NCI-H345 treated with DMSO at 0.1 percent for 48 hours (cell line): Measurements from ENCODE around the gene HEPACAM.

Source experiments
- DNase-seq: peaks from one replicate; lab custom pipeline; 2025; ENCODE audit not compliant: unreplicated experiment; lab: John Stamatoyannopoulos, UW

HEPACAM gene

DNA sequence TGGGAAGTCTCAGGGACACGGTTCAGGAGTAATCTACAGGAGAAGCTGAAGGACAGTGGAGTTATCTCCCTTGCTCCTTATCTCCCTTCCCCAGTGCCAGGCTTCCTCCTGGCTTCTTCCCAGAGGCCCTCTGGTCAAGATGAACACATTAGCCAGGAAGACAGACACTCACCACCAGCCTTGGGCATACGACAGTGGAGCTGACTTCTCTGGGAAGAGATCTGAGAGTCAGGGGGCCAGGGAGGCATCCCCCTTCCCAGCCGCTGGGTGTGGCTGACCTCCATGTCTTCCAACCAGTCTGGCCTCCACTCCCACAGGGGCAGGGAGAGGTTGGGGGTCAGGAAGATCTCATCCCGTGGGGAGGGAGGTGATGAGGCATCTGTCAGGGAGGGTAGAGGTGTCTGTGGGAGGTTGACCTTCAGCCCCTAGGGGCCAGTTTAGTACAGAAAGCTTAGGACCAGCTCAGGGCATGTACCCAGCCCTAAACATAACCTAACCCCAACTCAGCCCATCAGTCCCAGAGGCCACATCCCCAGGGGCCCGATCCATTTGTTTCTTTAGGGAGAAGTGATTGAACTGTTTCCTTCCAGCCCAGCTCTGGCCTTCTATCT, 50.9 kb downstream of the HEPACAM start:
- DNase-seq = no peak

- no peak for DNase-seq
These were observed 51.5 kb downstream of the HEPACAM start for GRCh38 chr11:124884340-124884739.

DNA sequence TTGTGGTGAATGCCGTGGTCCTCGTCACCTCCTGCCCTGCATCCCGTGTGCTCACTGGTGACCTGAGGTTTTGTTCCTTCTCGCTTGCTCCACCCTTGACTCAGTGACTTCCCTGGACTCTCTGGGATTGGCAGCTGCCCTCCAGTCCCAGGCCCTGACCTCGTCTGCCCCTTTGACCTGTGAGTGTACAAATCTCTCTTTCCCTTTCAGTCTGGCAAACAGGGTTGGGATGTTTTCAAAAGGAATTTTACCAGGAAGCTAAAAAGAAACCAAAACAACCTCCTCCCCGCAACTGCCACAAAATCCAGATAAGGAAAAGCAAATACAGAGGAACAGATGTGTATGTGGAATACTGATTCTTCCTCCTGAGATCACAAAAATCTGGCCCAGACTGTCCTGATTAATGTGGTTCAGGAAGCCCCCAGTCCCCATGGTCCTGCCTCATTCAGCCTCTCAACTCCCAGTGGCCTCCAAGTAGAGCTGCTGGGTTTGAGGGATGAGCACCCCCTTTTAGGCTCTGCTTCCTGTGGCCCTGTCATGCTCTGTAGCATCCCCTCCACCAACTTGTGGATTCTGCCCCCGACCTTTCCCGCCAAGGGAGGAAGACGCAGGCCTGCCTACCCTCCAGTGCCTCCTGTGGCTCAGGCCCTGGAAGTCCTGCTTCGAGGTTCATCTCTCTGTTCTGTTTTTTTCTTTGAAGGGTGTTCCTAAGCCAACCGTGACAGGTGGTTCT, 53.3 kb downstream of the HEPACAM start:
- no peak for DNase-seq

GRCh38 chr11:124880958-124881357, 54.9 kb downstream of the HEPACAM start:
- DNase-seq = no peak

DNA sequence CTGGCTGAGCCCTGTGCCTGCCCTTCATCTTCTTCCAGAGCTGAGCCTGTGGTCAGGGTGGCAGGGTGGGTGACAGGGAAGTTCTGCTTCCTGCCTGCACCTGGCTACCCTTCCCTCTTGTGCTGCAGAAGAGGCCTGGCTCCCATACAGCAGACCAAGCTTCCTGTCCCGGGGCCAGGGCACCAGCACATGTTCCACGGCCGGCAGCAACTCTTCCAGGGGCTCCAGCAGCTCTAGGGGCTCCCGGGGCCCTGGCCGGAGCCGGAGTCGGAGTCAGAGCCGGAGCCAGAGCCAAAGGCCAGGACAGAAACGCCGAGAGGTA, 55.6 kb downstream of the HEPACAM start:
- no peak for DNase-seq

DNA sequence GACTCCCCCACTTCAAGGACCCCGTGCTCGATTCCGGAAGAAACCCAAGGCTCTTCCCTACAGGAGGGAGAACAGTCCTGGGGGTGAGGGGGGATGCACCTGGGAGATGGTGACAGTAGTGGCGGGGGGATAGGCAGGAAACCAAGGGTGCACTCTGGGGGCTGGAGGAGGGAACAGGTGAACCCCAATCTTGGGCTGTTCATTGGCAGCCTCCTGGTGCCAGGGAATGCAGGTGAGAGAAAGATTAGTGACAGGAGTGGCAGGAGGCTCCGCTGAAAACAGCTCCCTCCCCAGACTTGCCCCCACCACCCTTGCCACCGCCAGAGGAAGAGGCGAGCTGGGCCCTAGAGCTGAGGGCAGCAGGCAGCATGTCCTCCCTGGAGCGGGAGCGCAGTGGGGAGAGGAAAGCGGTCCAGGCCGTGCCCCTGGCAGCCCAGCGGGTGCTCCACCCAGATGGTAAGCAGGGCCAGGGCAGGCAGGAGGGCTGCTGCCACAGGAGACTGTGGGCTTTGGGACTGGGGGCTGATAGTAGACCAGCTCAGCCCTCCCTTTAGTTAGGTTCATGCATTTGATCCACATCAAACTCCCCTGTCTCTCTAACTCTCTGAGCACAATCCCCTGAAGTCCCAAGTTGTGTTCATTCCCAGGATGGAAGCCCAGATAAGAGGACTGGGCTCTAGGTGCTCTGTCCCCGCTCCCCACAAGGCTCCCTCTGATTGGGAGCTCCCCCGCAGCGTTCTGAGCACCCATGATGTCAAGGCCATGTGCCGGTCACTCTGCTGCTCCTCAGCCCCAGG, 56.2 kb downstream of the HEPACAM start:
- DNase-seq = no peak

DNA sequence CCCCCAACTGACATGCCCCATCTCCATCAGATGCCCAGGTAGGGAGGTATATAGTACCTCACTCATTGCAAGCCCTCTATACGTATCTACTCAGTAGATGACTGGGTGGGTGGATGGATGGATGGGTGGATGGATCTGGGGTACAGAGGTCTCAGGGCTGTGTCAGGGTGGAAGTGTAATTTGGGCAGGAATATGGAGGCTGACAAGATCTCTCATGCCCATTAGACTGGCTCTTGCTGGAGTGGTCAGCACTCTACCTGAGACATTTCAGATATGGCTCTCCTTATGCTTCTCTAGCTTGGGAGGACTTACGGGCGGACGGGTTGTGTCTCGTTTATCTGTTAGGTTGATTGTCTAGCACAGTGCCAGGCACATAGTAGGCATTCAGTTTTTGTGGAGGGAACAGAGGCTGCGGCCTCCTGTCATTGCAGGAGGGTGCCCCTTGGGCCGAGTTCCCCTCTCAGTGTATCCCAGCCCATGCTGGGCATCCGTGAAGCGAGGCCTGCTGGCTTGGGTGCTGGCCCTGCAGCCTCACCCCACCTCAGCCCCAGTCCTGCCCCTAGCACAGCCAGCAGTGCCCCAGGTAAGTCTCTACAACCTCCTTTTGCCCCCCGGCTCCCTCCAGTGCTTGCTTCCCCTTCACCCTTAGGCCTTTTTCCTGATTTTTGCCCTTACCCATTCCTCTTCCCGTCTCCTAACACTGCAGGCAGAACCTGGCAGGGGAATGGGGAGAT, 56.9 kb downstream of the HEPACAM start:
- DNase-seq = no peak

DNA sequence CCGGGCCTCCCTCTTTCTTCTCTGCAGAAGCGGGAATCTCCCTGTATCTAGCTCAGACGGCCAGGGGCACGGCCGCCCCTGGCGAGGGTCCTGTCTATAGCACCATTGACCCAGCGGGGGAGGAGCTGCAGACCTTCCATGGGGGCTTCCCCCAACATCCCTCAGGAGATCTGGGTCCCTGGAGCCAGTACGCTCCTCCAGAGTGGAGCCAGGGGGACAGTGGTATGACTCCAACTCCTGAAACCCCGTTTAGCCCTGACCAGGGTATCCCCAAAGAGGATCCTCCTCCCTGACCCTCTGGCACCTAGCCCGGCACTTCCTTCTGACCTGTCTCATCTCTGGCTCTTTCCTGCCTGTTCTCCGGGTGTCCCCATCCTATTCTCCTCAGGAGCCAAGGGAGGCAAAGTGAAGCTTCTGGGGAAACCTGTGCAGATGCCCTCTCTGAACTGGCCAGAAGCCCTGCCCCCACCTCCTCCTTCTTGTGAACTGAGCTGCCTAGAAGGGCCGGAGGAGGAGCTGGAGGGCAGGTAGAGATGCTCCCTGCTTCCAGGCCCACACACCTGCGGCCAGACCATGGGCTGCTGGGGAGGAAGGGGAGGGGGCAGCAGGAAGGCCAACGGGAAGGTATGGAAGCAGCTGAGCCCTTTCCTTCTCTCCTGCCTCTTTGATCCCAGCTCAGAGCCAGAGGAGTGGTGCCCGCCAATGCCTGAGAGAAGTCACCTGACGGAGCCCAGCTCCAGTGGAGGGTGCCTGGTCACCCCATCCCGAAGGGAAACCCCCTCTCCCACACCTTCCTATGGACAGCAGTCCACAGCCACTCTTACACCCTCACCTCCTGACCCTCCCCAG, 57.7 kb downstream of the HEPACAM start:
- no peak for DNase-seq

DNA sequence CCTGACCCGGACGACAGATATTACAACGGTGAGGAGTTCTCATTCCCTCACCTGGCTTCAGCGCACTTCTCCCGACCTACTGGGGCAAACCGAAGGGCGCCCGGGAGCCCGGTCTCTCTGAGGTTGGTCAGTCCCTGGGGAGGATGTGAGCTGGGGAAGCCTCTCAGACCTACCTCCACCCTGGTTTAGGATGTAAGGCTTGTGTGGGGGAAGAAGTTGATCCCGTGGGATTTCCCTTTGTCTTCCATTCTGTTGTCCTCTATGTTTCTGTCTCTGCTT, 58.3 kb downstream of the HEPACAM start:
- DNase-seq = no peak

DNA sequence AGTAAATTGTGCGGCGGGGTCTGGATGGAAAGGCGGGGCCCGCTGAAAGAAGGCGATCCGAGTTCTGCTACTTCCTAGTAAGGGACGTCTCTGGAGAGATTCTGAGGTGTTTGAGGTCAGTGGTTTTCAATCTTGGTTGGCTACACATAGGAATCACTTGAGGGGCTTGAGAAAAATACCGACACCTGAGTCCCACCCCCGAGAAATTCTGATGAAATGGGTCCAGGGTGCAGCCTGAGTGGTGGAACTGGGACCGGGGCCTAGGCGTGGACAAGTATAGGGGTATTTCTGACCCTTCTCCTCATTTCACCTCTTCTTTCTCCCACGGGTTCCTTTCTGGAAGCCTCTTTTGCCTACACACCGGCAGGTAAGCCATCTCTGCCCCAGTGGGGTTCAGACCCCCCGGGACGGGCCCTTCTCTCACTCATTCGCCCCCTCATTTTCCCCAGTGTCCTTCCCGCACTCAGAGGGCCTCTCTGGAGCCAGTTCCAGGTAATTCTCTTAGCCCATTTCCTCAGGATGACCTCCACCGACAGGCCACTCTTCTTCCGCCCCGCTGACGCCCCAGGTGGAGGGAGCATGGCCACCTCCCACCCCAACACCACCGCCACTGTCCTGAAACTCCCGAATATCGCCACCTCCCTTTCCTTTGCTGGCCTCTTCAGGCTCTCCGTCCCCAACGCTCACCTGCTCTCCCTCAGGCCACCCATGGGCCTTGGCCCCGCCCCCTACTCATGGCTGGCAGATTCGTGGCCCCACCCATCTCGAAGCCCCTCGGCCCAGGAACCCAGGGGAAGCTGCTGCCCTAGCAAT, 58.8 kb downstream of the HEPACAM start:
- DNase-seq = no peak

DNA sequence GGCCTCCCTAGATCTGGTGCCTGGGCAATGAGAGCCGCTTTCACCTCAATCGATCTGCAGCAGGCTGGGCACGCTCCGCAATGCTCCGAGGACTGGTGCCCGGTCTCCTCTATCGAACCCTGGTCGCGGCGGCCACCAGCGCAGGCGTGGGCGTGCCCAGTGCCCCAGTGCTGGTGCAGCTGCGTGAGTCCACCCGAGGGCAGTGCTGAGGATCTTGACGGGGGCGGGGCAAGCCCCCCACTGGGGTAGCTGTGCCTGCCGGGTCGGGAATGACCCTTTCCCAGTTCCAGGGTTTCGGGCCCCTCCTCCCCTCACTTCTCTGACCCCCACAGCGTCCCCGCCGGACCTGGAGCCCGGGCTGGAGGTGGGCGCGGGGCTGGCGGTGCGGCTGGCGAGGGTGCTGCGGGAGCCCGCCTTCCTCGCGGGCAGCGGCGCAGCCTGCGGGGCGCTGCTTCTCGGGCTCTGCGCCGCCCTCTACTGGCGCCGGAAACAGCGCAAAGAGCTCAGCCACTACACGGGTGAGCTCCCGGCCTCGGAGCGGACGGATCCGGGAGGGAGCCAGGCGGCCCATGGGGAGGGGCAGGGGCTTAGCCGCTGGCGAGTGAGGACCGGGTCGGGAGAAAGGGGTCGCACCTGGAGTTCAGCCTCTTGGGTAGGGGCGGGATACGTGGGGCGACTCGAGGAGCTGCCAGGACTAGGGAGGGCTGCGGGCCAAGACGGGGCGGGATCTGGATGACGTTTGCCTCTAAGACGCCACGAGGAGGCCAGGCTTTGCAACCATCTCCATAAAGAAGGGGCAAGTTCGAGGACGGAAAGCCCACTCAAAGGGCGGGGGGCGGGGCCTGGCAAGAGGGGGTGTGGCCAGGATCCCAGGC, 59.7 kb downstream of the HEPACAM start:
- DNase-seq = peak; percentile 76

- DNase-seq = no peak
These were observed 60.4 kb downstream of the HEPACAM start for GRCh38 chr11:124875401-124875800.

DNA sequence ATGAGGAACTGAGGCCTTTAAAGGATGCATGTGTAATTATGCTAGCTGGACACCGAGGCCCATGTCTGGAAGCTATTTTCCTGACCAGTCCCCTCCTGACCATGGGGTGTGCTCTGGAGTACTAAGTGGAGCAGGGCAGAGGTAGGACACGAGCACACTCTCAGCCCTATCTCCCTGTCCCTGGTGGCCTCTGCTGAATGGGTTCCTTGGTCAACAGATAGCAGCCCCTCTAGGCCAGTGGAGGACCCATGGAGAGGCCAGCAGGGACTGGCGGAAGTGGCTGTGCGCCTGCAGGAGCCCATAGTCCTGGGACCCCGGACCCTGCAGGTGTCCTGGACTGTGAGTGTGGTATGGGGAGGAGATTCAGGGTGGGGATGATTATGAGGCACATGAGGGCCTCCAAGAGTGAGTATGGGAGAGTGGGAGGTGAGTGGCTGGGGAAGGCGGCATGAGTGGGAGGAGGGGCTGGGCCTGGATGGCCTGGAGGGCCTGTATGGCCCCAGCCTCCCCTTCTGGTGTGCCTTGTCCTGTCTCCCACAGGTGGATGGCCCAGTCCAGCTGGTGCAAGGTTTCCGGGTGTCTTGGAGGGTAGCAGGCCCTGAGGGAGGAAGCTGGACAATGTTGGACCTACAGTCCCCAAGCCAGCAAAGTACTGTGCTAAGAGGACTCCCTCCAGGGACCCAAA, 61.1 kb downstream of the HEPACAM start:
- no peak for DNase-seq

GRCh38 chr11:124873951-124874350, 61.9 kb downstream of the HEPACAM start:
- DNase-seq = no peak

DNA sequence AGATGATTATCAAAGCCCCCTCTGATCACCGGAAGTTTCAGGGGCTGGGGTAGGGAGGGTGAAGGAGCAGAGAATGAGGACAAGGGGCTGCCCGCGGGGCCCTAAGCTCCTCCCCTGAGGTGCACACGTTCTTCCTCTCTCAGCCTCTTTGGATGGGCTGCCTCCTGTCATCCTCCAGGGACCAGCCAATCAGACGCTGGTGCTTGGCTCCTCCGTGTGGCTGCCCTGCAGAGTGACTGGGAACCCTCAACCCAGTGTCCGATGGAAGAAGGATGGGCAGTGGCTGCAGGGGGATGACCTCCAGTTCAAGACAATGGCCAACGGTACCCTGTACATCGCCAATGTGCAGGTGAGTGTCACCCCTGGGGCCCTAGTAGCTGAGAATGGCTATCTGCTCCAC, 63.1 kb downstream of the HEPACAM start:
- no peak for DNase-seq

DNA sequence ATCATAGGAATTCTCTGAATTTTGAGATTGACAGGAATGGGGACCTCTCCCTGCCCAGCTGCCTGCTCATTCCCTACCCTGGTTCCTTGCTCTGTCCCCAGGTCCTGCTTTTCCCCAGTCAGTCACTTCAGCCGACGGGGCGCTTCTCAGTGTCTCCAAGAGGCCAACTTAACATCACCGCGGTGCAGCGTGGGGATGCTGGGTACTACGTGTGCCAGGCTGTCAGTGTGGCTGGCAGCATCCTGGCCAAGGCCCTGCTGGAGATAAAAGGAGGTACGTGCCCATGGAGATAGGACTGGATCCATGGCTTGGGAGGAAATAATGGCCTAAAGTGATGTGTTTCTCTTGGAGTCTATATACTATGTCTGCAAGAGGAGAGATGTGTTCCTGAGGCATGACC, 63.6 kb downstream of the HEPACAM start:
- DNase-seq = no peak

DNA sequence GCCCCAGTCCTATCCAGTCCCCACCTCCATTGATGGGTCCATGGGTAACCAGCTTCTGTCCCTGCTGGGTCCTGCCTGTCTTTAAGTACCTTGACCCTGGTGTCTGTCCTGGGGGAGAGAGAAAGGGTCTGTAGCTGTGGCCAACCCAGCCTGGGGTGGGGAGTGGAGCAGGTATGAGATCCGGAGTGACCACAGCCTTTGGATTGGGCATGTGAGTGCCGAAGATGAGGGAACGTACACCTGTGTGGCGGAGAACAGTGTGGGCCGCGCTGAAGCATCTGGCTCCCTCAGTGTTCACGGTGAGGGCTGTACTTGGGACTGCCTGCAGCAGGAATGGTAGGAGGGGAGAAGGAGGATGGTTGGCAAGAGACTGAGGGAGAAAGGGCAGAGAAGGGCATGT, 65.4 kb downstream of the HEPACAM start:
- no peak for DNase-seq

- no peak for DNase-seq
These were observed 65.9 kb downstream of the HEPACAM start for GRCh38 chr11:124869856-124870387.
